ENCODE data around the gene HYI.

DNA sequence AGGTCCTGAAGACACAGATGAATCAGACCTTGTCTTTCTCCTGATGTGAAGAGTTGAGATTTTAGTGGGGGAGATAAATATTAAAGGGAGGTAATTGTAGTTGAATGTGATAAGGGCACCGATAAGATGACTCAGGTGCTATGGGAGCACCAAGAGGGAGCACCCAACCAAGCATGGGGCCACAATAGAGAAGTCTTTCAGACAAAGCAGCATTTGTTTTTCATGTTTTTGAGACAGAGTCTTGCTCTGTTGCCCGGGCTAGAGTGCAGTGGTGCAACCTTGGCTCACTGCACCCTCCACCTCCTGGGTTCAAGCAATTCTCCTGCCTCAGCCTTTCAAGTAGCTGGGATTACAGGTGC lies 47.9 kb downstream of the HYI start:
- TF ChIP-seq, protein P1, sequence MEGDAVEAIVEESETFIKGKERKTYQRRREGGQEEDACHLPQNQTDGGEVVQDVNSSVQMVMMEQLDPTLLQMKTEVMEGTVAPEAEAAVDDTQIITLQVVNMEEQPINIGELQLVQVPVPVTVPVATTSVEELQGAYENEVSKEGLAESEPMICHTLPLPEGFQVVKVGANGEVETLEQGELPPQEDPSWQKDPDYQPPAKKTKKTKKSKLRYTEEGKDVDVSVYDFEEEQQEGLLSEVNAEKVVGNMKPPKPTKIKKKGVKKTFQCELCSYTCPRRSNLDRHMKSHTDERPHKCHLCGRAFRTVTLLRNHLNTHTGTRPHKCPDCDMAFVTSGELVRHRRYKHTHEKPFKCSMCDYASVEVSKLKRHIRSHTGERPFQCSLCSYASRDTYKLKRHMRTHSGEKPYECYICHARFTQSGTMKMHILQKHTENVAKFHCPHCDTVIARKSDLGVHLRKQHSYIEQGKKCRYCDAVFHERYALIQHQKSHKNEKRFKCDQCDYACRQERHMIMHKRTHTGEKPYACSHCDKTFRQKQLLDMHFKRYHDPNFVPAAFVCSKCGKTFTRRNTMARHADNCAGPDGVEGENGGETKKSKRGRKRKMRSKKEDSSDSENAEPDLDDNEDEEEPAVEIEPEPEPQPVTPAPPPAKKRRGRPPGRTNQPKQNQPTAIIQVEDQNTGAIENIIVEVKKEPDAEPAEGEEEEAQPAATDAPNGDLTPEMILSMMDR (IDR thresholded peaks at IDR 0.05 in 4 of 5, conservative IDR thresholded peaks at IDR 0.05 in 1 of 5) = no peak
- TF ChIP-seq POLR2A (IDR thresholded peaks at IDR 0.05) = no peak
